GM19438 (cell line): ENCODE measurements around the gene ZIC3.

Source experiments
- ATAC-seq: cut with Tn5 transposase; IDR thresholded peaks from one replicate; pipeline ENCODE4 v1.9.1; 2021; ENCODE audit warnings: low read depth; ENCODE audit not compliant: unreplicated experiment

Gene ZIC3

GRCh38 chrX:137573324-137574101, 7.6 kb downstream of the ZIC3 start:
- no peak for ATAC-seq

GRCh38 chrX:137574102-137574783, 8.3 kb downstream of the ZIC3 start:
- no peak for ATAC-seq

GRCh38 chrX:137574784-137575293, 8.9 kb downstream of the ZIC3 start:
- ATAC-seq, result no peak

- ATAC-seq, result no peak
Observed at GRCh38 chrX:137575596-137576255, 9.8 kb downstream of the ZIC3 start.

GRCh38 chrX:137587151-137587550, 21.2 kb downstream of the ZIC3 start:
- no peak for ATAC-seq

- ATAC-seq, result no peak
Observed at GRCh38 chrX:137600769-137601168, 34.8 kb downstream of the ZIC3 start.
